Liver (tissue), 3 donors: ENCODE results near the gene ERC2.

Source experiments
- ATF3 ChIP-seq: IDR thresholded peaks from 2 replicates; pipeline ENCODE4 v1.6.1; 2016; ENCODE audit warnings: antibody characterized with exemption
- CTCF ChIP-seq: fragments of 150-350 bp; IDR thresholded peaks from 2 replicates; pipeline ENCODE4 v1.5.1; 2017; ENCODE audit warnings: improper control_type of control experiment, low read depth, low read length; ENCODE audit not compliant: missing input control
- GABPA ChIP-seq, 2 donors: IDR thresholded peaks in 1 of 2; conservative IDR thresholded peaks in 1 of 2; 2 replicates each; pipeline ENCODE4 v1.6.1; 2016; ENCODE audit warnings: antibody characterized with exemption in 2 of 2, mild to moderate bottlenecking in 1 of 2, moderate library complexity in 1 of 2
- RAD21 ChIP-seq, 2 donors: IDR thresholded peaks; 2 replicates each; pipeline ENCODE4 v1.6.1; 2016; ENCODE audit warnings: antibody characterized with exemption in 2 of 2, mild to moderate bottlenecking in 2 of 2
- REST ChIP-seq: IDR thresholded peaks from 2 replicates; pipeline ENCODE4 v1.6.1; 2016; ENCODE audit warnings: antibody characterized with exemption, mild to moderate bottlenecking
- RXRA ChIP-seq, 2 donors: IDR thresholded peaks; 2 replicates each; pipeline ENCODE4 v1.6.1; 2017 to 2018; ENCODE audit warnings: antibody characterized with exemption in 2 of 2, mild to moderate bottlenecking in 1 of 2
- SP1 ChIP-seq: IDR thresholded peaks from 2 replicates; pipeline ENCODE4 v1.6.1; 2018; ENCODE audit warnings: antibody characterized with exemption, mild to moderate bottlenecking
- YY1 ChIP-seq: IDR thresholded peaks from 2 replicates; pipeline ENCODE4 v1.6.1; 2016; ENCODE audit warnings: antibody characterized with exemption, mild to moderate bottlenecking
- ZBTB33 ChIP-seq: IDR thresholded peaks from 2 replicates; pipeline ENCODE4 v1.6.1; 2016; ENCODE audit warnings: antibody characterized with exemption
- donor health status: healthy.
- donor health status: healthy.

DNA sequence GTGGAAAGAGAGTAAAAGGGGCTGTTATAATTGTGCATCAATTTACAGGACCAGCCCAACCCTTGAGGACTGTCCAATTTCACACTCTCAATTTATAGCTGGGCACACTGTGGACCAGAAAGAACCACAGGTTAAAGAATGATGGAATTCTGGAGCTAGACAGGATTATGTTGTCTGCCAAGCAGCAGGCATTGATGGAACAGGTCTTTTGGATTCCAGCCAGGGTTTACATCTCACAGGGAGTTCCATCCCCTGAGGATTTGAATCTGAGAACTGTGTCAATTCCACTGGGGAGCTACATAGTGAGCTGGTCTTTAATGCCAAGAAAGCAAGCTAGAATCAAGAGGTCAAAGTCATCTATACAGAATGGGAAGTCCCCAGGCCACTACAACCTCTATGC is 591.7 kb downstream of the ERC2 start:
- TF ChIP-seq ATF3 (no peak), CTCF (no peak), REST (no peak), GABPA (IDR thresholded peaks at IDR 0.05 in 1 of 2, conservative IDR thresholded peaks at IDR 0.05 in 1 of 2) (no peak), SP1 (no peak), ZBTB33 (no peak), YY1 (no peak), RXRA (IDR thresholded peaks at IDR 0.05) (no peak), RAD21 (IDR thresholded peaks at IDR 0.05) (no peak)
